ENCODE measurements around the gene TSPAN11.
"Not testable (repeated sequence)": the region's sequence is repeated elsewhere in the genome, so short reads cannot be mapped to it uniquely, and the experiment has no call there.

TSPAN11 gene

GRCh38 chr12:30926243-30927221 is at the start of gene TSPAN11:
Gene TSPAN11, plus strand, starts transcription at chr12:30926748. Its CDS starts 27,244 bp downstream, at chr12:30953992.
- no peak for DNase-seq (ENCODE audit: low spot score)

DNA sequence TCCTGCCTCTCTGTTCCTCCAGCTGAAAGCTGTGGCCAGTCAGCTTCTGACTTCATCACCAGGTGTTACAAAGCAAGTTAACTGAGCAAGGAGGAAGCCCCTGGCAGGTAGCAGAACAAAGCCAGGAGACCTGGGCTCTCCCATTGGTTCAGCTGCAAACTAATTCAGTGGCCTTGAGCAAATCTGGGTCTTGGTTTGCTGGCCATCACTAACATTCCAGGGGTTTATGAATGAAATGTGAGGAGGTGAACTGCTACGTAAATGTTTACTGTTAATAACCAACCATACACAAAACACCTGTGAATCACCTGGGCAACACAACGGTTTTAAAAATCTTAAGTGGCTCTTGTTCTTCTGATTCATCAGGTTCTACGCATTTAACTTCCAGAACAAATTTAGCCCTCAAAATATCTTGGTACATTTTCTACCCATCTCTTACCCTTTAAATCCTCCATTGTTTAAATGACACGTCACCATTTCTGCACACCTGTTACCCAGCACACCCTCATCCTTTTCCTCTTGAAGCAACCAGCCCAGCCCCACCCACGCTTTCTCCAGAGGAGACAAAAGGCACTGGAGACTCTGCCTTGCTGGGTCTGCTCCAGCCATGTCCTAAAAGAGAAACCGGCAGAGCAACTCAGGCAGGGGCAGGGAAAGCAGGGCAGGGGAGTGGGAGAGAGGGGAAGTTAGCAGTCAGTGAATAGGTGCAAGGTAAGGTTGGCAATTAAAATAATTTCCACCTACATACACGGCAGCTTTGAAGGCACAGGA is 49.3 kb upstream of the TSPAN11 start:
- DNase-seq (ENCODE audit: low spot score), result no peak

GRCh38 chr12:30878024-30878423 is 48.5 kb upstream of the TSPAN11 start:
- no peak for DNase-seq (ENCODE audit: low spot score)

- DNase-seq (ENCODE audit: low spot score), result no peak
Observed at GRCh38 chr12:30880061-30880460, 46.5 kb upstream of the TSPAN11 start.

DNA sequence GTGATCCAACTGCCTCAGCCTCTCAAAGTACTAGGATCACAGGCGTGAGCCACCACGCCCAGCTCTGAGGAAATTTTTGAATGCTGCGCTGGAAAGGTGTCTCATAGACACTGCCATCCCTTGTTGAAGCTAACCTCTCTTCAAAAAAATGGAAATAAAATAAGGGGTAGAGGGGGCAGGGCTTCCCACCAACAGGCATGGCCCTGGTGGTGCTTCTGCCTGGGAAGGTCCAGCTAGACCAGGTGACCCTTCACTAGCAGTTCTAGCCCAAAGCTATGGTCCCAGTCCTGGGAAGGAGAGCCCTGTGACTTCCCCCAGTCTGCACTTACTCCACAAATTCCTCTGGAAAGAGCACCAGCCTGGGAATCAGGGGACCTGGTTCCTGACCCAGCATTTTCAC is 45.7 kb upstream of the TSPAN11 start:
- no peak for DNase-seq (ENCODE audit: low spot score)

GRCh38 chr12:30882706-30883105 is 43.8 kb upstream of the TSPAN11 start:
- DNase-seq (ENCODE audit: low spot score), result no peak

DNA sequence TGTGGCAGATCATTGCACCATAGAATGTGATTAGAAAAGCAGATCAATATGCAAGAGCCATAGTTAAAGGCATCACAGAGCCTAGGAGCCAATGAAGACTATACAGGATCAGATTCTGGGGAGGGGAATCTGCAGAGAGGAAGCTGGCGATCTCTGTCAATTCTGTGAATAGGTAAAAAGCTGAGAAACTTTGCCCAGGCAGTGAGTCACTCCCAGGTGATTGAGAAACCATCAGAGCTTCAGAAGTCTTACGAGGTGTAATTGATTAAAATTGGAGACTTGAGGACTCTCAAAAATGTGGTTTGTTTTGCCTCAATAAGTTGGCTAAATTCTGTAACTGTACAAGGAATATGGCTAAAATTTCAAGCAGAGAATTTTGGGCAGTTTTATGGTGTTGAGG is 41.7 kb upstream of the TSPAN11 start:
- DNase-seq (ENCODE audit: low spot score), result no peak

DNA sequence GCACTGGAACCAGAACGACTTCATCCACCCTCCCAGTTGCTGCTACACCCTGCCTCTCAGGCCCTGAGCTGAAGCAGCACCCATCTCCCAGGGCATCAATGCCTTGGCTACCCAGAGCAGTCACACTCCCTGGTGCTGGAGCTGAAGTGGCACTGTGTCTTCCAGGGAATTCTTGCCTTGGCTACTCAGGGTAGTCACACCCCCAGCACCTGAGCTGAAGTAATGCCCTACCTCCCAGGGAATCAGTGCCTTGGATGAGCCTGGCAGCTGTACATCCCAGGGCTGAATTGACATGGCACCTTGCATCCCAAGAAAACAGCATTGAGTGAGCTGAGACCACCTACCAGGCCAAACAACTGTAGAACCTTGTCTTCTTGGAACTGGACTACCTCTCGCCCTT is 41.2 kb upstream of the TSPAN11 start:
- DNase-seq (ENCODE audit: low spot score), result no peak

DNA sequence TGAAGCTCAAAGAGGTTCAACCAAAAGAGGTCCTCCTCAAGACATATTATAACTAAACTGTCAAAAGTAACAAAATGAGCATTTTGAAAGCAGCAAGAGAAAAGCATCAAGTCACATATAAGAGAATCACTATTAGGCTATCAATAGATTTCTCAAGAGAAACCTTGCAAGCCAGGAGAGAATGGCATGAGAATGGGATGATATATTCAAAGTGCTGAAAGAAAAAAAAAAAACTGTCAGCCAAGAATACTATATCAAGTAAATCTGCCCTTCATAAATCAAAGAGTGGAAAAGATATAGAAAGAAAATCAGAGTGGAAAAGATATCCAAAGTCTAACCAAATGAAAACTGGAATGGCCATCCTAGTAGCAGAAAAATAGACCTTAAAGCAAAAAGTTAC is 39.3 kb upstream of the TSPAN11 start:
- DNase-seq (ENCODE audit: low spot score), result no peak

- no peak for DNase-seq (ENCODE audit: low spot score)
Observed at GRCh38 chr12:30888241-30888640, 38.3 kb upstream of the TSPAN11 start.

DNA sequence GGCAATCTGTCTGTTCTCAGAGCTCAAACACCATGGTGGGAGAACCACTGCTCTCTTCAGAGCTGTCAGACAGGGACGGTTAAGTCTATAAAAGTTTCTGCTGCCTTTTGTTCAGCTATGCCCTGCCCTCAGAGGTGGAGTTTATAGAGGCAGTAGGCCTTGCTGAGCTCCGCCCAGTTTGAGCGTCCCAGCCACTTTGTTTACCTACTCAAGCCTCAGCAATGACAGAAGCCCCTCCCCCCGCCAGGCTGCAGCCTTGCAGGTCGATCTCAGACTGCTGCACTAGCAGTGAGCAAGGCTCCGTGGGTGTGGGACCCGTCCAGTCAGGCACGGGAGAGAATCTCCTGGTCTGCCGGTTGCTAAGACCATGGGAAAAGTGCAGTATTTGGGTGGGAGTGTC is 32.0 kb upstream of the TSPAN11 start:
- not testable (repeated sequence) for DNase-seq (ENCODE audit: low spot score)

GRCh38 chr12:30896461-30896860 is 30.1 kb upstream of the TSPAN11 start:
- DNase-seq (ENCODE audit: low spot score), result no peak

DNA sequence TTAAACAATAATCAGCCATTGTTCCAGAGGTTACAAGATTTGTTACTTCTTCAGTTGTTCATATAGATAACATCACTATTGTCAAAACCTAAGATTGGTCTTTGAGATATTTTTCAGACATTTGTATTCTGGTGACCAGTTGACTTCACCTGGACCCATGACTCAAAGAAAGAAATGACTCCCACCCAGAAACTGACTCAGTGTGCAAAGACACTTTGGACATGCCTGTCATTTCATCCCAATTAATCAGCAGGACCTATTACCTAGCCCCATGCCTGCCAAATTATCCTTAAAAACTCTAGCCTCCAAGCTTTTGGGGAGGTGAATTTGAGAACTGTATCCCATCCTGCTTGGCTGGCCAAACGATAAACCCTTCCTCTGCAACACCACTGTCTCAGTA is 27.7 kb upstream of the TSPAN11 start:
- DNase-seq (ENCODE audit: low spot score), result no peak

- no peak for DNase-seq (ENCODE audit: low spot score)
Observed at GRCh38 chr12:30900351-30900750, 26.2 kb upstream of the TSPAN11 start.

DNA sequence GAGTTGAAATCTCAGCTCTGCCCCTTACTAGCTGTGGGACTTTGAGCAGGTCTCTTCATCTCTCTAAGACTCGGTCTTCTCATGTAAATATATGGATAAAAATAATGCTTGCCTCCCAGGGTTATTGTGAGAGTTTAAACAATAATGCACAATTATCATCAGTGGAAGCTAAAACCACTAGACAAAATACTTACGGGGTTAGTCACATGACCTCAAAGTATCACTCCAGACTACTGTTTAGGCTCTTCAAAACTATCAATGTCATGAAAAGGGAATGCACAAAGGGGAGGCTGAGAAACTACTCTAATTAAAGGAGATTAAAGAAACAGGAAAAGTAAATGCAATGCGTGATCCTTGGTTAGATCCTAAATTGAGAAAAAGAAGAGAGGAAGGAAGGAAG is 24.5 kb upstream of the TSPAN11 start:
- DNase-seq (ENCODE audit: low spot score), result no peak

DNA sequence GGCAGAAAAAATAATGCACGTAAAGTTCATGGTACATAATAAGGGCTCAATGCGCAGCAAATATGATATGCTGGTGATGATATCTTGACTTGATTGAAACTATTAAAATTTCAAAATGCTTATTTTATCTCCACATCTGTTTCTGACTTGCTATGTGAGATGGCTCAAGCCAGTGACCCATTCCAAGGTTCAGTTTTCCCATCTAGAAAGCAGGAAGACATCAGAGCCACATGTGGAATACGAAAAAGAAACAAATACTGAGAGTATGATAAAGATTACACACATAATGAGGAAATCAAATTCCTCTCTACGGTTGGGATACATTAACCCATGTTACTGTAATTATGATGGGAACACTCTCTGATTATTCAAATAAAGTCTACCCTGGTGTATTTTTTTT is 24.0 kb upstream of the TSPAN11 start:
- DNase-seq (ENCODE audit: low spot score), result no peak

GRCh38 chr12:30905463-30906009 is 21.0 kb upstream of the TSPAN11 start:
- DNase-seq (ENCODE audit: low spot score), result no peak

- DNase-seq (ENCODE audit: low spot score), result no peak
Observed at GRCh38 chr12:30908076-30908721, 18.3 kb upstream of the TSPAN11 start.

DNA sequence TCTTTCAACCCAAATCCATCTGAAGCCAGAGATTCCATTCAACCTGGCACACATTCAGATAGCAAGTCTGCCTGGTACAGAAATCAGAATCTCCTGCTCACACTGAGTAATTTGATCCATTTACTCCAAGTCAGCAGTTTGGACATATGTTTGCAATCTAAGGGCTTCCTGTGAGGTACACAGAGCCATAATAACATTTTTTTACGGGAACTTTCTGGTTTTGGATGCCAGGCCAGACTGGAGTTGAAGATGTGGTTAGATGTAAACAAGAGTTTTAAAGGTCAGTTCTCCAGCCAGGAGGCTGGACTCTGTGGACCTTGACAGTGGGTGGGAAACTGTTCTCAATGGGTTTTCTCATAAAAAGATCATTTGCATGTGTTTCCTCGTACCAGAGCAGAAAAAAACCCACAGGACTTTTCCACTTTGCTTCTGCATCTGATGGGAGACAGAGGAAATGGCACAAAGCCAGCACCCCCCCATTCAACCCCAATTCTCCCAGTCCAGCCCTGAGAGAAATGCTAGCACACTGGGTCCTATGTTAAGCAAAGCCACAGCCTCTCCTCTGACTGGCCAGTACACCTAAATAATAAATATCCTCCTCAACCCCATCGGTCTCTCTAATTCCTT is 17.7 kb upstream of the TSPAN11 start:
- no peak for DNase-seq (ENCODE audit: low spot score)

DNA sequence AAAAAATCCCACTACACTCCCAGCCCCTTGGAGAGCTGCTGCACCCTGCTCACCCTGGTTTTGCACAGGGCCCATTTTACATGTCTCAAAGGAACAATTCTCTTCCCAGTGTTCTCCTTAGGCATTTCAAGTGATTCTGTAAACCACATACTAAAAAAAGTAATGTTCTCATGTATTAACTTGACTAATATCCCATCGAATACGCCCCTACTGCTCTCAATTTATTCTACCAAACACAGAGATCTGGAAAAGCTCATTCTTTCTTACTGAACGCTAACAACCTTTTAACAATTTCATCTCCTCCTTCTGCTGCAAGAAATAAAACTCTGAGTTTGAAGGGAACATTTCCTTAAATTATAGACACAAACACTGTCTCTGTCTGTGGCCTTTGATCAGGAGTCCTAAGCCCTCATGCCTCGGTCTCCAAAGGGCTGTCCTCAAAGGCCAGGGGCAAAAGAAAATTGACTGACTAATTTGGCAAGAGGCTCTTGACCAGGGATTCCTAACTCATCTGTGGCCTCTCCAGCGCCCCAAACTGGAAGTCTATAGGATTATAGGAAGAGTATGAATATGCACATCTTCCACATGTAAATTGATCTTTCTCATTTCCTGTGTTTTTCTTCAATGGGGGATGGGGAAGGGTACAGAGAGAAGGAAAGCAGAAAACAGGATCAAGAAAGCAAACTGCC is 17.1 kb upstream of the TSPAN11 start:
- no peak for DNase-seq (ENCODE audit: low spot score)

DNA sequence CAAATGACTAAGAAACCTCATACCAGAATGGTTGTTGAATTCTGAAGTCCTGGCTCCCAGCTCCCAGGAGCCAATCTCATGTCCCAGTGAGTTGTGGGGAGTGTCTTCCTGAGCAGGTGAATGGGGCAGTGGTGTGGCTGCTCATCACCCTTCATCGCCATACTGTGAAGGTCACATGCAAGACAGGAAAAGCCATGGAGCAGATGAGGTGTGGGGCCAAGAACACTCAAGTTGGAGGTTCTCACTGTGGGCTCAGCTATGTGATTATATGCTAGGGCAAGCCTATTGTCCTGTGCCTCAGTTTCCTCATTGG is 16.6 kb upstream of the TSPAN11 start:
- no peak for DNase-seq (ENCODE audit: low spot score)
